Endodermal cell (in vitro differentiated cells): Measurements from ENCODE around the gene FAM83F. TPM values are rescaled to one million over a fixed set of nuclear protein-coding genes. Genes with fewer than 3 reads are reported as not detected.
"Not testable (repeated sequence)": the region's sequence is repeated elsewhere in the genome, so short reads cannot be mapped to it uniquely, and the experiment has no call there.

Experiments
- DNase-seq: peaks from one replicate; pipeline ENCODE4 v3.0.0-alpha.2; 2017
- H3K27ac ChIP-seq: 2 replicates; pipeline ENCODE4 v1.5.1; 2013; ENCODE audit warnings: mild to moderate bottlenecking, low read depth, low read length, moderate library complexity
- H3K27me3 ChIP-seq: 2 replicates; pipeline ENCODE4 v1.6.1; 2013; ENCODE audit warnings: mild to moderate bottlenecking, low read length, moderate library complexity; ENCODE audit not compliant: insufficient read depth, control insufficient read depth, poor library complexity, severe bottlenecking
- H3K36me3 ChIP-seq: 2 replicates; pipeline ENCODE4 v1.7.0; 2013; ENCODE audit warnings: mild to moderate bottlenecking, low read length, moderate library complexity; ENCODE audit not compliant: control insufficient read depth, insufficient read depth
- H3K4me1 ChIP-seq: one replicate; pipeline ENCODE4 v1.7.0; 2013; ENCODE audit warnings: low read length; ENCODE audit not compliant: control insufficient read depth, insufficient read depth
- H3K4me3 ChIP-seq: 2 replicates; pipeline ENCODE4 v1.5.1; 2013; ENCODE audit warnings: mild to moderate bottlenecking, low read length, moderate library complexity
- H3K9ac ChIP-seq: 2 replicates; pipeline ENCODE4 v1.6.1; 2013; ENCODE audit warnings: mild to moderate bottlenecking, low read length, moderate library complexity; ENCODE audit not compliant: poor library complexity, severe bottlenecking; ENCODE audit errors: extremely low read depth
- H3K9me3 ChIP-seq: 2 replicates; pipeline ENCODE4 v1.6.1; 2013; ENCODE audit warnings: mild to moderate bottlenecking, low read length, moderate library complexity; ENCODE audit not compliant: control insufficient read depth
- H3K27ac Mint-ChIP-seq: 2 replicates; pipeline ENCODE4 v1.8.0; 2020; ENCODE audit warnings: mixed read lengths
- H3K27me3 Mint-ChIP-seq: 2 replicates; pipeline ENCODE4 v1.8.0; 2021; ENCODE audit warnings: mild to moderate bottlenecking, mixed read lengths; ENCODE audit not compliant: insufficient read depth
- H3K36me3 Mint-ChIP-seq: 2 replicates; pipeline ENCODE4 v1.8.0; 2020; ENCODE audit warnings: low read depth, mixed read lengths
- H3K4me1 Mint-ChIP-seq: 2 replicates; pipeline ENCODE4 v1.8.0; 2020; ENCODE audit warnings: mixed read lengths
- H3K4me3 Mint-ChIP-seq: 2 replicates; pipeline ENCODE4 v1.8.0; 2020; ENCODE audit warnings: mild to moderate bottlenecking, moderate library complexity, mixed read lengths
- H3K9me3 Mint-ChIP-seq: 2 replicates; pipeline ENCODE4 v1.8.0; 2020; ENCODE audit warnings: mild to moderate bottlenecking, mixed read lengths
- WGBS, 2 experiments: methylation state at CpG; one replicate each; pipeline versions ENCODE4 v1.1.5 to v1.1.7; 2013; ENCODE audit warnings: missing lambda C conversion rate in 2 of 2, mixed read lengths in 1 of 2; ENCODE audit not compliant: insufficient coverage in 1 of 2, insufficient read length in 1 of 2; 5-methylcytosine and 5-hydroxymethylcytosine counted together
- total RNA-seq, 2 donors: library from RNA; stranded (reverse); fragmentation: NEBNext Ultra II Directional in 1 of 2; extraction: Animal tissue kit (Norgen Biotek cat#: 25700) in 1 of 2; gene quantifications; 2 replicates in 1 of 2; 3 replicates in 1 of 2; pipeline ENCODE4 v1.2.1, GENCODE V29; 2021
- TF ChIP-seq, protein P1 (sequence below): fragments of 200-600 bp; sonication (generic); conservative IDR thresholded peaks from 2 replicates; pipeline ENCODE4 v1.5.0; 2021; ENCODE audit warnings: antibody characterized with exemption, mild to moderate bottlenecking

FAM83F gene
- total RNA-seq, 2 donors from 2014 or later = 18.9 to 34.1 TPM

DNA sequence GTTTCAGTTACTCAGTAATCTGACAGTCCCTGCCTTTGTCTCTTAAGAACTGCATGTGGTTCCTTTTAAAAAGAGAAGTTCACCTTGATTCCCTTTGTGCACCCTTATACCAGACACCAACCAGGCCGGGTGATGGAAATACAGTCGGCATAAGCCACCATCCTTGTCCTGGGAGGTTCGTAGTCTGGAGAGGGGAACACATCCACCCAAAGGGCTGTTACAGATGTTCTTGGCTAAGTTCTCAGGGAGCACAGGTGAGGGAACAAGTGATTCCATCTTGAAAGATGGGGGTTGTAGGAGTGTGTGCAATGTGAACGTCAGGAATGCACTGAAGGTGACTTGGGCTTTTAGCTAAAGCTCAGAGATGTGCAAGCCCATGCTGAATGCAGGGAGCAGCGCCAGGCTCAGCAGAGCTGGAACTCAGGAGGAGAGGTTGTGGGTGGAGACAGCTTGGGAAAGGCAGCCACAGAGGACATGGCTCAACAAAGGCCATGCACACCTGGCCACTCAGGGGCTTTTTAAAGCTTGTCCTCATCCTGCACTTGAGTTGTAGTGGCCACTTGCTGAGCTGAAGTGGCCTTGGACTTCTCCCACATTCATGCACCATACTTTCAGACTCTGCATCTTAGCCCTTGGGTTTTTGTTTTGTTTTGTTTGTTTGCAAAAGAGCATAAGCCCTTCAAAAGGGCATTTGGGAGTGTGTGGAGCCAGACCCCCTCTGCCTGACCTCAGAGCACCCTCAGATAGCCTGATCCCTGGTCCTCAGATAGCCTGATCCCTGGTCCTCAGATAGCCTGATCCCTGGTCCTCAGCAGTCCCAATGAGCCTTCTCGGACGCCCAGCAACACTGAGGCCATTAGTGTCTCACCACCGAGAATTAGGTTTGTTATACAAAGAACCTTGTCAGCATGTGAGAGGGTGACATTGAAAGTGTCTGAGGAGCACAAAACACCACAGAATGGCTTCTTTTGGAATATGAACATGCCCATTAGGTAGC is 47.2 kb upstream of the FAM83F start:
- no peak for DNase-seq
- Histone ChIP-seq H3K4me1 (peaks cover 25% of the 10 kb centered on the region), H3K9me3 (no peaks in the 10 kb centered on the region), H3K27me3 (peaks cover 4% of the 10 kb centered on the region), H3K4me3 (no peak overlapping the region), H3K36me3 (no peaks in the 10 kb centered on the region), H3K9ac (no peak overlapping the region), H3K27ac (no peak overlapping the region)
- Mint-ChIP-seq H3K27ac (no peak overlapping the region), H3K27me3 (peaks cover 31% of the 10 kb centered on the region), H3K36me3 (no peaks in the 10 kb centered on the region), H3K4me1 (peaks cover 44% of the 10 kb centered on the region), H3K9me3 (no peaks in the 10 kb centered on the region), H3K4me3 (no peak overlapping the region)
- WGBS, 2 experiments = 92 to 98% methylated on average over 6 to 8 of the region's 8 CpGs
- TF ChIP-seq, protein P1, sequence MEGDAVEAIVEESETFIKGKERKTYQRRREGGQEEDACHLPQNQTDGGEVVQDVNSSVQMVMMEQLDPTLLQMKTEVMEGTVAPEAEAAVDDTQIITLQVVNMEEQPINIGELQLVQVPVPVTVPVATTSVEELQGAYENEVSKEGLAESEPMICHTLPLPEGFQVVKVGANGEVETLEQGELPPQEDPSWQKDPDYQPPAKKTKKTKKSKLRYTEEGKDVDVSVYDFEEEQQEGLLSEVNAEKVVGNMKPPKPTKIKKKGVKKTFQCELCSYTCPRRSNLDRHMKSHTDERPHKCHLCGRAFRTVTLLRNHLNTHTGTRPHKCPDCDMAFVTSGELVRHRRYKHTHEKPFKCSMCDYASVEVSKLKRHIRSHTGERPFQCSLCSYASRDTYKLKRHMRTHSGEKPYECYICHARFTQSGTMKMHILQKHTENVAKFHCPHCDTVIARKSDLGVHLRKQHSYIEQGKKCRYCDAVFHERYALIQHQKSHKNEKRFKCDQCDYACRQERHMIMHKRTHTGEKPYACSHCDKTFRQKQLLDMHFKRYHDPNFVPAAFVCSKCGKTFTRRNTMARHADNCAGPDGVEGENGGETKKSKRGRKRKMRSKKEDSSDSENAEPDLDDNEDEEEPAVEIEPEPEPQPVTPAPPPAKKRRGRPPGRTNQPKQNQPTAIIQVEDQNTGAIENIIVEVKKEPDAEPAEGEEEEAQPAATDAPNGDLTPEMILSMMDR = no peak

DNA sequence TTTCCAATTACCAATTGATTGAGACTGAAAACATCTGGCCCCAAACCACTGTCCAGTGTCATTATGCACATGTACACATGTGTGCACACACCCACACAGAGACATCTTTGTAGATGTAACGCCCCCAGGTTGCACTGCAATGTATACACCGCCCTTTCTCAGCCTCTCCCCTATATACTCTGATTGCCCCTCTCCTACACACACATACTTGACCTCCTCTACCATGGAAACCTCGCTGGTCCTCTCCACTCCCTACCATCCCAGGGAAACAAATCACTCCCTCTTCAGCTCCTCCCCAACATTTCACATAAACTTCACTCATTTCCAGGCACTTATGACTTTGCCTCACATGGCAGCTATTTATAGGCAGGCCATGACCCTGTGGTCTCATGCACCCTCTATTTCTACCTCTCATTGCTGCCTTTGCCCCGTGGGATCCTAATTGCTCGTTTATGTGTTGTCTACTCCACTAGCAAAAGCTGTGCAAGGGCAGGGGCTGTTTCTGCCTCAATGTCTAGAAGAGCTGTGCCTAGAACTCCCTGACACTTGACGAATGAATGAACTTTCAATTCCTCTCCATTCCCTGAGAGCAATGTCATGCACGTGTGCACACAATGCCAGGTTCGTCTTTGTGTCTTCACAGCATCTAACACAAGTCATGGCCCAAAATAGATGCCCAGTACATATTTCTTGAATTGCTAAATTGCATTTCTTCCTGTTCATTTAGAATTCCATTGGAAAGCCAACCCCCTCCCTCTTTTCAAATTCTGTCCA is 44.6 kb upstream of the FAM83F start:
- H3K4me3 Mint-ChIP-seq = no peak overlapping the region
- Histone ChIP-seq H3K4me3 (no peak overlapping the region), H3K27ac (no peak overlapping the region), H3K36me3 (no peaks in the 10 kb centered on the region), H3K9ac (no peak overlapping the region), H3K4me1 (peaks cover 17% of the 10 kb centered on the region), H3K9me3 (no peaks in the 10 kb centered on the region), H3K27me3 (peaks cover 4% of the 10 kb centered on the region)
- H3K27me3 Mint-ChIP-seq = peaks cover 31% of the 10 kb centered on the region
- H3K9me3 Mint-ChIP-seq = no peaks in the 10 kb centered on the region
- DNase-seq = no peak
- H3K36me3 Mint-ChIP-seq = no peaks in the 10 kb centered on the region
- TF ChIP-seq, protein P1 = no peak
- no peak overlapping the region for H3K27ac Mint-ChIP-seq
- peaks cover 36% of the 10 kb centered on the region for H3K4me1 Mint-ChIP-seq
- 91 to 97% methylated on average over 8 of the region's 8 CpGs for WGBS, 2 experiments

DNA sequence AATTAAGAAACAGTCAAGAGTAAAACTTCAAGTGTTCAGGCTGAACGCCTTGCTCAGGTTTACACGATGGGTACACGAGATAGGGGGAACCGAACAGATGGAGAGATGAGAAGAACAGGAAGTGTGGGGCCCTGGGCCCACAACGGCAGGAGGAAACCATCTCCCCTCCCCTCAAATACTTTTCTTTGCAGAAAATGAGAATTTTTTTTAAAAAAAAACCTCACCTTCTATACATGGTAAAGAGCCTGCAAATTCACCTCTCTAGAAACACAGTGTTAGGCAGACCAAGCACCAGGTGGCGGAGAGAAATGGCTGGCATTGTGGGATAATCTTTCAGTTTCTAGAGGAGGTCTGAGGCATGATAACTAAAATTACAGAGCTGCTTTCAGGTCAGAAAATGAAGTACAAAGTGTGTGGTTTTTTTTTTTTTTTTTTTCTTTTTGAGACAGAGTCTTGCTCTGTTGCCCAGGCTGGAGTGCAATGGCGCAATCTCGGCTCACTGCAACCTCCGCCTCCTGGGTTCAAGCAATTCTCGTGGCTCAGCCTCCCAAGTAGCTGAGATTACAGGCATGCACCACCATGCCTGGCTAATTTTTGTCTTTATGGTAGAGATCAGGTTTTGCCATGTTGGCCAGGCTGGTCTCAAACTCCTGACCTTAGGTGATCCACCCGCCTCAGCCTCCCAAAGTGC is 43.0 kb upstream of the FAM83F start:
- H3K4me3 ChIP-seq, H3K9me3 ChIP-seq, H3K27ac Mint-ChIP-seq, H3K4me3 Mint-ChIP-seq, H3K36me3 ChIP-seq, DNase-seq, H3K4me1 ChIP-seq, H3K36me3 Mint-ChIP-seq, H3K27me3 ChIP-seq, H3K9me3 Mint-ChIP-seq, H3K9ac ChIP-seq, H3K27ac ChIP-seq: not testable (repeated sequence)
- Mint-ChIP-seq H3K27me3 (peaks cover 31% of the 10 kb centered on the region), H3K4me1 (peaks cover 22% of the 10 kb centered on the region)
- WGBS, 2 experiments = 87 to 92% methylated on average over 7 to 11 of the region's 11 CpGs
